CD14-positive monocyte (primary cell): Measurements from ENCODE around the gene SEPHS2. TPM values are rescaled to one million over a fixed set of nuclear protein-coding genes. Genes with fewer than 3 reads are reported as not detected.
A peak's percentile ranks its signal among the peaks of the same experiment; 100 is the strongest.

ENCODE experiments used
- DNase-seq, 3 donors: peaks; one replicate each; pipeline ENCODE4 v3.0.0-alpha.2; 2011 to 2022
- H2AFZ ChIP-seq: 2 replicates; pipeline ENCODE4 v1.6.0; 2012; ENCODE audit warnings: mild to moderate bottlenecking, low read depth, low read length, inconsistent platforms; ENCODE audit not compliant: insufficient read depth, poor library complexity, severe bottlenecking
- H3K27ac ChIP-seq, 2 donors: 1 replicate in 1 of 2; 2 replicates in 1 of 2; pipeline ENCODE4 v1.5.1; 2012 to 2013; ENCODE audit warnings: low read length in 2 of 2, control low read depth in 1 of 2, inconsistent platforms in 1 of 2, low read depth in 1 of 2, mild to moderate bottlenecking in 1 of 2
- H3K27me3 ChIP-seq, 2 donors: one replicate each; pipeline versions ENCODE4 v1.6.0 to v1.6.1; 2011 to 2013; ENCODE audit warnings: low read length in 2 of 2; ENCODE audit not compliant: control insufficient read depth in 2 of 2, insufficient read depth in 2 of 2
- H3K36me3 ChIP-seq, 2 donors: replicated peaks in 1 of 2; 1 replicate in 1 of 2; 2 replicates in 1 of 2; pipeline versions ENCODE4 v1.5.1 to v1.6.1; 2012 to 2013; ENCODE audit warnings: low read length in 2 of 2, control low read depth in 1 of 2, inconsistent platforms in 1 of 2, mild to moderate bottlenecking in 1 of 2; ENCODE audit not compliant: insufficient read depth in 2 of 2, control insufficient read depth in 1 of 2
- H3K4me1 ChIP-seq, 2 donors: 1 replicate in 1 of 2; 2 replicates in 1 of 2; pipeline versions ENCODE4 v1.5.1 to v1.6.1; 2012 to 2013; ENCODE audit warnings: low read length in 2 of 2, control low read depth in 1 of 2, inconsistent platforms in 1 of 2, mild to moderate bottlenecking in 1 of 2, moderate library complexity in 1 of 2; ENCODE audit not compliant: insufficient read depth in 2 of 2, control insufficient read depth in 1 of 2
- H3K4me2 ChIP-seq: replicated peaks from 2 replicates; pipeline ENCODE3; 2012; ENCODE audit warnings: low read length, moderate library complexity, mild to moderate bottlenecking; ENCODE audit not compliant: poor library complexity, severe bottlenecking; ENCODE audit errors: extremely low read depth
- H3K4me3 ChIP-seq, 3 experiments: fragments of 200-600 bp in 1 of 3; sonication (generic) in 1 of 3; replicated peaks in 1 of 3; 1 replicate in 2 of 3; 2 replicates in 1 of 3; pipeline ENCODE4 v1.5.1; 2011 to 2013; ENCODE audit warnings: low read length in 3 of 3, mild to moderate bottlenecking in 3 of 3, control low read depth in 2 of 3, low read depth in 2 of 3, inconsistent platforms in 1 of 3, moderate library complexity in 1 of 3
- H3K79me2 ChIP-seq: 2 replicates; pipeline ENCODE4 v1.6.0; 2012; ENCODE audit warnings: mild to moderate bottlenecking, control low read depth, inconsistent platforms, low read length, moderate library complexity; ENCODE audit not compliant: insufficient read depth
- H3K9ac ChIP-seq: 2 replicates; pipeline ENCODE4 v1.6.0; 2017; ENCODE audit warnings: low read length, mild to moderate bottlenecking; ENCODE audit not compliant: insufficient read depth, poor library complexity, severe bottlenecking
- H3K9me3 ChIP-seq, 2 donors: replicated peaks in 1 of 2; 1 replicate in 1 of 2; 2 replicates in 1 of 2; pipeline versions ENCODE4 v1.5.1 to v1.6.1; 2012 to 2013; ENCODE audit warnings: low read length in 2 of 2, control low read depth in 1 of 2; ENCODE audit not compliant: control insufficient read depth in 1 of 2, insufficient read depth in 1 of 2
- H4K20me1 ChIP-seq: 2 replicates; pipeline ENCODE4 v1.6.0; 2012; ENCODE audit warnings: mild to moderate bottlenecking, low read length, control low read depth, moderate library complexity; ENCODE audit not compliant: insufficient read depth
- H3K27ac Mint-ChIP-seq, 7 donors: one replicate each; pipeline ENCODE4 v1.8.0; 2020; ENCODE audit warnings: mild to moderate bottlenecking in 7 of 7, mixed read lengths in 7 of 7, moderate library complexity in 6 of 7, inconsistent platforms in 2 of 7
- H3K27me3 Mint-ChIP-seq, 3 donors: one replicate each; pipeline ENCODE4 v1.8.0; 2021 to 2022; ENCODE audit warnings: low read depth in 3 of 3, mild to moderate bottlenecking in 3 of 3, mixed read lengths in 3 of 3, moderate library complexity in 3 of 3, inconsistent platforms in 1 of 3
- H3K36me3 Mint-ChIP-seq, 2 donors: one replicate each; pipeline ENCODE4 v1.8.0; 2020; ENCODE audit warnings: mixed read lengths in 2 of 2, inconsistent platforms in 1 of 2, mild to moderate bottlenecking in 1 of 2
- H3K4me1 Mint-ChIP-seq: one replicate; pipeline ENCODE4 v1.8.0; 2020; ENCODE audit warnings: mild to moderate bottlenecking, mixed read lengths
- H3K4me3 Mint-ChIP-seq, 2 donors: one replicate each; pipeline ENCODE4 v1.8.0; 2020; ENCODE audit warnings: mild to moderate bottlenecking in 2 of 2, mixed read lengths in 2 of 2, moderate library complexity in 1 of 2
- H3K9me3 Mint-ChIP-seq, 7 donors: one replicate each; pipeline ENCODE4 v1.8.0; 2020 to 2022; ENCODE audit warnings: mixed read lengths in 7 of 7, mild to moderate bottlenecking in 6 of 7, moderate library complexity in 6 of 7, inconsistent platforms in 2 of 7
- WGBS: methylation state at CpG from one replicate; pipeline ENCODE4 v1.1.5; 2013; ENCODE audit warnings: missing lambda C conversion rate; ENCODE audit not compliant: insufficient coverage; 5-methylcytosine and 5-hydroxymethylcytosine counted together
- intact Hi-C, 2 donors: fragments of 100-400 bp; cut with micrococcal nuclease; formaldehyde crosslinking; loops; one replicate each; pipeline versions ENCODE4 v1.15.0 to v1.15.1; 2023
- polyA plus RNA-seq, 3 donors: library from polyadenylated mRNA; depleted of rRNA in 1 of 3; unstranded in 2 of 3; stranded (reverse) in 1 of 3; fragments of 300-500 nt in 2 of 3; fragments of >200 nt in 1 of 3; fragmentation: Illumina TruSeq in 2 of 3; gene quantifications; 1 replicate in 2 of 3; 2 replicates in 1 of 3; pipeline ENCODE4 v1.2.3, GENCODE V29; 2012 to 2021
- TF ChIP-seq, protein P1 (sequence below): fragments of 200-600 bp; IDR thresholded peaks from one replicate; pipeline ENCODE4 v1.8.0; 2022; ENCODE audit warnings: antibody characterized with exemption, mild to moderate bottlenecking

SEPHS2 gene
- polyA plus RNA-seq, 3 donors, result 12.8 to 56.4 (median 54.2) TPM

GRCh38 chr16:30488764-30489605 is 43.3 kb upstream of the SEPHS2 start:
- Histone ChIP-seq H3K4me1 (no peaks in the 10 kb centered on the region), H2AFZ (no peak overlapping the region), H3K27ac (peak overlapping the region in 1 of 2 donors; percentile 32), H3K36me3 (peaks cover 93 to 99% of the 10 kb centered on the region in 2 donors), H3K79me2 (peaks cover 43% of the 10 kb centered on the region), H3K4me3 (no peak overlapping the region), H4K20me1 (peaks cover 98% of the 10 kb centered on the region), H3K4me2 (no peak overlapping the region), H3K9me3 (no peaks in the 10 kb centered on the region), H3K27me3 (no peaks in the 10 kb centered on the region), H3K9ac (no peak overlapping the region)
- intact Hi-C loops, result no loop called here
- Mint-ChIP-seq H3K36me3 (peaks cover 75 to 97% of the 10 kb centered on the region in 2 donors), H3K27ac (peak overlapping the region in 5 of 7 donors; percentile 40 to 78 (median 58)), H3K9me3 (no peaks in the 10 kb centered on the region), H3K4me3 (no peak overlapping the region), H3K4me1 (peaks cover 11% of the 10 kb centered on the region), H3K27me3 (peaks cover 0 to 2% (median 1%) of the 10 kb centered on the region in 3 donors)
- TF ChIP-seq, protein P1, sequence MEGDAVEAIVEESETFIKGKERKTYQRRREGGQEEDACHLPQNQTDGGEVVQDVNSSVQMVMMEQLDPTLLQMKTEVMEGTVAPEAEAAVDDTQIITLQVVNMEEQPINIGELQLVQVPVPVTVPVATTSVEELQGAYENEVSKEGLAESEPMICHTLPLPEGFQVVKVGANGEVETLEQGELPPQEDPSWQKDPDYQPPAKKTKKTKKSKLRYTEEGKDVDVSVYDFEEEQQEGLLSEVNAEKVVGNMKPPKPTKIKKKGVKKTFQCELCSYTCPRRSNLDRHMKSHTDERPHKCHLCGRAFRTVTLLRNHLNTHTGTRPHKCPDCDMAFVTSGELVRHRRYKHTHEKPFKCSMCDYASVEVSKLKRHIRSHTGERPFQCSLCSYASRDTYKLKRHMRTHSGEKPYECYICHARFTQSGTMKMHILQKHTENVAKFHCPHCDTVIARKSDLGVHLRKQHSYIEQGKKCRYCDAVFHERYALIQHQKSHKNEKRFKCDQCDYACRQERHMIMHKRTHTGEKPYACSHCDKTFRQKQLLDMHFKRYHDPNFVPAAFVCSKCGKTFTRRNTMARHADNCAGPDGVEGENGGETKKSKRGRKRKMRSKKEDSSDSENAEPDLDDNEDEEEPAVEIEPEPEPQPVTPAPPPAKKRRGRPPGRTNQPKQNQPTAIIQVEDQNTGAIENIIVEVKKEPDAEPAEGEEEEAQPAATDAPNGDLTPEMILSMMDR, result no peak
- DNase-seq, result no peak
- 91% methylated on average over 7 of the region's 11 CpGs for WGBS

- Mint-ChIP-seq H3K4me1 (peaks cover 6% of the 10 kb centered on the region), H3K9me3 (no peaks in the 10 kb centered on the region), H3K4me3 (no peak overlapping the region), H3K36me3 (peaks cover 83 to 98% of the 10 kb centered on the region in 2 donors), H3K27me3 (peaks cover 0 to 1% (median 0%) of the 10 kb centered on the region in 3 donors), H3K27ac (peak overlapping the region in 3 of 7 donors; percentile 34 to 52 (median 41))
- intact Hi-C loops, result no loop called here
- WGBS, result 88% methylated on average over 6 of the region's 7 CpGs
- Histone ChIP-seq H3K27me3 (no peaks in the 10 kb centered on the region), H3K27ac (peak overlapping the region in 1 of 2 donors; percentile 26), H3K4me2 (no peak overlapping the region), H2AFZ (no peak overlapping the region), H3K9me3 (no peaks in the 10 kb centered on the region), H4K20me1 (peaks cover 100% of the 10 kb centered on the region), H3K4me1 (no peaks in the 10 kb centered on the region), H3K79me2 (peaks cover 66% of the 10 kb centered on the region), H3K36me3 (peaks cover 96 to 100% of the 10 kb centered on the region in 2 donors), H3K9ac (no peak overlapping the region), H3K4me3 (no peak overlapping the region)
- no peak for DNase-seq
- TF ChIP-seq, protein P1, result no peak
Observed at GRCh38 chr16:30485818-30486436, 40.3 kb upstream of the SEPHS2 start.
